ENCODE results near the gene SCAMP4. TPM values are rescaled to one million over a fixed set of nuclear protein-coding genes. Genes with fewer than 3 reads are reported as not detected.
A peak's percentile ranks its signal among the peaks of the same experiment; 100 is the strongest.

Gene SCAMP4
- polyA plus RNA-seq (2013), result 18.0 TPM

DNA sequence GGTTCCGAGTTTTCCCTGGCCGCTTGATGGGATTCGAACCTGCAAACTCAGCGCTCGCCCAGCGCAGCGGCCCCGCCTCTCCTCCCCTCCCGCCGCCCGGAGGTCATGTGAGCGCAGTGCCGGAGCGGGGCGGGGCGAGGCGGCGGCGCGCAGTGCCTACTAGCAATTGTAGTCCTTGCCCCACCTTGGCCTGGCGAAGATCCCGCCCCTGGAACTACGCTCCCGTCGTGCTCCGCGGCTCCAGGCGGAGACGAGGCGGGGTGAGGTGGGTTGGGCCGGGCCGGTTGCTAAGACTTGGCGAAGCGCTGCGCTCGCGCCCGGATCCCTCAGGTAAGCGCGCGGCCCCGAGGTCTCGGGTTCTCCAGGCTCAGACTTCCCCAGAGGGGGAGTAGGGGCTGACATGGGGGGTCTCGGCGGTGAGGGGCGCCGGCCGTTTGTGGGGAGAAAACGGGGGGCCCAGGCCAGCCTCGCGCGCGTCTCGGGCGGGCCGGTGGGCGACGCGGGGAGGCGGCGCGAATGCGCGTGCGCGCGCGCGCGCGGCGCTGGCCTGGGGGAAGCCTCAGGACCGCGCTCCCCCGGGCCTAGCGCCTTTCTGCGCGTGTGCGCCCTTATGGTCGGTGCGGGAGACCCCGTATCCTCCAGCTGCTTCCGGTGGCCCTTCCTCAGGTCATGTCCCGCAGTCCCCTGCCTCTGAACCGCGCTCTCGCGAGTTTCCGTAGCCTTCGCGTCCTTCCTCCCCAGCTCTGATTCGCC is at the start of gene SCAMP4, which contains the start of gene ADAT3:
TSS of gene SCAMP4 (plus strand) at position 290 of the 753 bp plus-strand sequence. CDS start 9,621 bp downstream, outside the sequence.
TSS of gene ADAT3 (plus strand) at position 290 of the 753 bp plus-strand sequence. CDS start 6,649 bp downstream, outside the sequence.
- Histone ChIP-seq H3K4me1 (ENCODE audit: control extremely low read depth in 1 of 4, control insufficient read depth in 4 of 4, insufficient read depth in 4 of 4, low read length in 3 of 4) (peaks cover 2 to 59% (median 50%) of the 10 kb centered on the region in 4 experiments), H3K27ac (ENCODE audit: insufficient read depth in 1 of 2, low read depth in 1 of 2, low read length in 2 of 2, poor library complexity in 1 of 2, severe bottlenecking in 2 of 2) (peak within 1 kb of the TSS in 1 of 2 experiments; percentile 79), H3K27me3 (replicated peaks in 2 of 5; ENCODE audit: control insufficient read depth in 4 of 5, insufficient read depth in 5 of 5, low read length in 4 of 5) (no peaks in the 10 kb centered on the region), H3K36me3 (ENCODE audit: control insufficient read depth in 4 of 4, insufficient read depth in 4 of 4, low read length in 3 of 4) (peaks cover 0 to 4% (median 1%) of the 10 kb centered on the region in 4 experiments), H3K4me3 (ENCODE audit: control insufficient read depth in 1 of 7, extremely low read depth in 1 of 7, insufficient read depth in 4 of 7, low read depth in 2 of 7, low read length in 6 of 7) (peak within 1 kb of the TSS; percentile 49 to 81 (median 74)), H3K9me3 (ENCODE audit: control extremely low read depth in 1 of 5, control insufficient read depth in 4 of 5, insufficient read depth in 2 of 5, low read depth in 1 of 5, low read length in 4 of 5) (no peaks in the 10 kb centered on the region)
- ChIA-PET POLR2A (interaction anchor here (1.0 to 2.0 kb wide), 2 partner anchors 37 to 48 kb away, joined by 3 to 4 read pairs; no protein-coding TSS in a partner anchor), CTCF (interaction anchor here (1.0 to 1.5 kb wide), 4 partner anchors 21 to 43 kb away, joined by 3 to 5 read pairs (median 3); no protein-coding TSS in a partner anchor)
- WGBS (ENCODE audit: insufficient coverage), result 0% methylated on average over 81 of the region's 92 CpGs
- DNase-seq, result peak; percentile 98 to 99 (median 99)

DNA sequence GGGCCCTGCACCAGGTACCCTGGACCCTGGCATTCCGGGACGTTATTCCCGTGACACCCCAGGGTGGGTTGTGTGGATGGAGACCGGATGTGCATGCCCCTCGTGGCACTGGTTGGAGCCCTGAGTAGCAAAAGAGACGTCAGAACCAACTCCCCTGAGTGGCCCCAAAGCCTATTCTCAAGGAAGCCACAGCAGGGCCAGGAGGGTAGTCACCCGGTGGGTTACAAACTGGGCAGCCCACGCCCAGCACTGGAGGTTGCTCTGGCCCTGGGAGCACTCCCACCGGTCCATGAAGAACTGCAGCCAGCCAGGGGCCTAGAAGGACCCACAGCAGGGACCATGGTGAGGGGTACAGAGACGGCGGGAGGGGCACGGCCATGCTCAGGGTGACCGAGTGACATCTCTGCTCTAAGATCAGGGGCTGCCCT is 49.4 kb upstream of the SCAMP4 start:
- H3K4me3 ChIP-seq (ENCODE audit: control insufficient read depth in 1 of 7, extremely low read depth in 1 of 7, insufficient read depth in 4 of 7, low read depth in 2 of 7, low read length in 6 of 7), result peak overlapping the region; percentile 57 to 89 (median 81)
- no peak for DNase-seq
- peaks cover 0 to 97% (median 94%) of the 10 kb centered on the region in 4 experiments for H3K4me1 ChIP-seq (ENCODE audit: control extremely low read depth in 1 of 4, control insufficient read depth in 4 of 4, insufficient read depth in 4 of 4, low read length in 3 of 4)
- POLR2A ChIA-PET, result interaction anchor here (1.2 kb wide), 1 partner anchor 20 kb away, joined by 6 read pairs; no protein-coding TSS in a partner anchor
- peak overlapping the region; percentile 50 to 88 for H3K27ac ChIP-seq (ENCODE audit: insufficient read depth in 1 of 2, low read depth in 1 of 2, low read length in 2 of 2, poor library complexity in 1 of 2, severe bottlenecking in 2 of 2)
- H3K27me3 ChIP-seq (replicated peaks in 2 of 5; ENCODE audit: control insufficient read depth in 4 of 5, insufficient read depth in 5 of 5, low read length in 4 of 5), result no peaks in the 10 kb centered on the region
- CTCF ChIA-PET, result interaction anchor here (1.0 to 1.5 kb wide), 3 partner anchors 9 to 19 kb away, joined by 3 read pairs; no protein-coding TSS in a partner anchor
- peaks cover 0 to 17% (median 0%) of the 10 kb centered on the region in 4 experiments for H3K36me3 ChIP-seq (ENCODE audit: control insufficient read depth in 4 of 4, insufficient read depth in 4 of 4, low read length in 3 of 4)
- 7% methylated on average over 10 of the region's 13 CpGs for WGBS (ENCODE audit: insufficient coverage)
- H3K9me3 ChIP-seq (ENCODE audit: control extremely low read depth in 1 of 5, control insufficient read depth in 4 of 5, insufficient read depth in 2 of 5, low read depth in 1 of 5, low read length in 4 of 5), result no peaks in the 10 kb centered on the region

- DNase-seq, result peak in 1 of 3 donors; percentile 57
- H3K36me3 ChIP-seq (ENCODE audit: control insufficient read depth in 4 of 4, insufficient read depth in 4 of 4, low read length in 3 of 4), result peaks cover 0 to 14% (median 0%) of the 10 kb centered on the region in 4 experiments
- POLR2A ChIA-PET, result interaction anchor here (1.2 kb wide), 1 partner anchor 20 kb away, joined by 6 read pairs; no protein-coding TSS in a partner anchor
- H3K27me3 ChIP-seq (replicated peaks in 2 of 5; ENCODE audit: control insufficient read depth in 4 of 5, insufficient read depth in 5 of 5, low read length in 4 of 5), result no peaks in the 10 kb centered on the region
- CTCF ChIA-PET, result no interaction called here
- 0% methylated on average over 3 of the region's 6 CpGs for WGBS (ENCODE audit: insufficient coverage)
- no peaks in the 10 kb centered on the region for H3K9me3 ChIP-seq (ENCODE audit: control extremely low read depth in 1 of 5, control insufficient read depth in 4 of 5, insufficient read depth in 2 of 5, low read depth in 1 of 5, low read length in 4 of 5)
- H3K4me3 ChIP-seq (ENCODE audit: control insufficient read depth in 1 of 7, extremely low read depth in 1 of 7, insufficient read depth in 4 of 7, low read depth in 2 of 7, low read length in 6 of 7), result peak overlapping the region; percentile 57 to 89 (median 81)
- H3K4me1 ChIP-seq (ENCODE audit: control extremely low read depth in 1 of 4, control insufficient read depth in 4 of 4, insufficient read depth in 4 of 4, low read length in 3 of 4), result peaks cover 0 to 97% (median 95%) of the 10 kb centered on the region in 4 experiments
- peak overlapping the region; percentile 50 to 88 for H3K27ac ChIP-seq (ENCODE audit: insufficient read depth in 1 of 2, low read depth in 1 of 2, low read length in 2 of 2, poor library complexity in 1 of 2, severe bottlenecking in 2 of 2)
Observed at GRCh38 chr19:1856345-1856697, 48.9 kb upstream of the SCAMP4 start.

DNA sequence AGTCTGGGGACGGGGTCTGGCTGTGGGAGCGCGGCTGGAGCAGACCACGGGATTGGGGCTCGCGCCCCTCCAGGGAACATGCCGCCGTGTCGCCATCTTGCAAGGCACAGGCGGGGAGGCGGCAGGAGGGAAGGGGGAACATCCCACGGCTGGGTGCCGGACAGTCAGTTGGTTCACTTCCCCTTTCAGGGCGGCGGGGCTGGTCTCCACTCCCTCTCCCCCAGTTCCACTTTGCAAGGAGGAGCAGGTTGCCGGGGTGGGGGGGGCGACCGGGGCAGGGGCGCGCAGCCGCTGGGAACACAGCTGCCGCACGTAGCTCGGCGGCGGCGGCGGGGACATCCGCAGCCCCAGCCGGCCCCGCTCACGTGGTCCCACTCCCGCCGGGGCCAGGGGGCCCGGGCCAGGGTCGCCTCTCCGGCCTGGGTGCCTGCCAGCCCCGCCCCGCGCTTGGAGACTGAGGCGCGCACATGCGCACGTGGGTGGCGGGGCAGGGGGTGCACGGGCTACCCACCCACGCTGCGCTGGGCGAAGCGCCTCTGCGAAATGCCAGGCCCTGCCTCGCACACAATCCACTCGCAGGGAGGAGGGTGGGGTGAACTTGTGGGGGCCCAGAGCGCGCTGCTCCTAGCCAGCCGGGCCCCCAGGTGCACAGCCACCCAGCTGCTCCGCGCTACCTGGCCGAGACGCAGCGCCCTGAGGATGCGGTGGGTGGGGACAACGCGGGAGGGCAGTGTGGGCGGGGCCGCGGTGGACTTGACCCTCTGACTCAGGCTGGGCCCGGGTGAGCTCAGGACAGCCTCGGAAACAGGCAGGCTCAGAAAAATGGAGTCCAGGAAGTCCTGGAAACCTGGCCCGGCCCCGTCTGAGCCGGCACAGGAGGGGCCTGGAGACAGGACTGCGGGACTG is 48.2 kb upstream of the SCAMP4 start:
- ChIA-PET CTCF (interaction anchor here (1.0 to 1.5 kb wide), 2 partner anchors 8 to 19 kb away, joined by 3 read pairs; no protein-coding TSS in a partner anchor), POLR2A (interaction anchor here (1.2 to 1.3 kb wide), 2 partner anchors 19 to 49 kb away, joined by 3 to 6 read pairs; partner anchors contain the start of genes ADAT3 and SCAMP4)
- WGBS (ENCODE audit: insufficient coverage), result under 1% methylated on average over 59 of the region's 73 CpGs
- peak; percentile 68 to 91 (median 86) for DNase-seq
- peaks cover 0 to 9% (median 0%) of the 10 kb centered on the region in 4 experiments for H3K36me3 ChIP-seq (ENCODE audit: control insufficient read depth in 4 of 4, insufficient read depth in 4 of 4, low read length in 3 of 4)
- H3K27ac ChIP-seq (ENCODE audit: insufficient read depth in 1 of 2, low read depth in 1 of 2, low read length in 2 of 2, poor library complexity in 1 of 2, severe bottlenecking in 2 of 2), result peak overlapping the region; percentile 50 to 88
- H3K4me3 ChIP-seq (ENCODE audit: control insufficient read depth in 1 of 7, extremely low read depth in 1 of 7, insufficient read depth in 4 of 7, low read depth in 2 of 7, low read length in 6 of 7), result peak overlapping the region; percentile 57 to 89 (median 81)
- peaks cover 0 to 97% (median 96%) of the 10 kb centered on the region in 4 experiments for H3K4me1 ChIP-seq (ENCODE audit: control extremely low read depth in 1 of 4, control insufficient read depth in 4 of 4, insufficient read depth in 4 of 4, low read length in 3 of 4)
- no peaks in the 10 kb centered on the region for H3K9me3 ChIP-seq (ENCODE audit: control extremely low read depth in 1 of 5, control insufficient read depth in 4 of 5, insufficient read depth in 2 of 5, low read depth in 1 of 5, low read length in 4 of 5)
- H3K27me3 ChIP-seq (replicated peaks in 2 of 5; ENCODE audit: control insufficient read depth in 4 of 5, insufficient read depth in 5 of 5, low read length in 4 of 5), result no peaks in the 10 kb centered on the region

DNA sequence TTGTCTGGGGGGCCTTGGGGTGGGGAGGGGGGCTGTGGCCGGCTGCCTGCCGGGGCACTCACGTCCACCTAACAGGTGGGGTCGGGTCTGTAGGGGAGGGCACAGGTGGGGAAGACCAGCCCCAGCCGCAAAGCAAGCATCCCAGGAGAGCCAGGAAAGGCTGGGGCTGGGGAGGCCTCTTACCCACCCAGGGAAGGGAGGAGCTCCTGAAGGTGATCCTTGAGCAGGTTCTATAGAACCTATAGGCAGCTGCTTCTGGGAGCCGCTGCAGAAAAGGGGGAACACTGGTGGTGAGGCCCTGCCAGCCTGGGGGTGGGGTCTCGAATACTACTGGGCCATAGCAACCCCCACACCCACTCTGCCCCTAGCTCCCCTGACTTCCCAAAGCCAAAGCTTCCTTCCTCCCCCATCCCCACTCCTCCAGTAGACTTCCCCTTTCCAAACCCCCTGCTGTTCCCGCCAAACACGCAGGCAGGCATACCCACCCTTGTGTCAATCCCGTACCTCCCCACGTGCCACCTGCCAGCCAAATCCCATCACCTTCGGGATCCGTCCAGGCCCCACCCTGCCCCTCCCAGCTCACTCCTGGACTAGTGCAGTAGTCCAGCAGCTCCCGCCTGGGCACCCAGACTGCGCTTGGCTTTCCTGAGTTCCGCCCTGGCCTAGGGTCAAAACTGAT is 47.4 kb upstream of the SCAMP4 start:
- no peak for DNase-seq
- Histone ChIP-seq H3K9me3 (ENCODE audit: control extremely low read depth in 1 of 5, control insufficient read depth in 4 of 5, insufficient read depth in 2 of 5, low read depth in 1 of 5, low read length in 4 of 5) (no peaks in the 10 kb centered on the region), H3K36me3 (ENCODE audit: control insufficient read depth in 4 of 4, insufficient read depth in 4 of 4, low read length in 3 of 4) (peaks cover 0 to 4% (median 0%) of the 10 kb centered on the region in 4 experiments), H3K27ac (ENCODE audit: insufficient read depth in 1 of 2, low read depth in 1 of 2, low read length in 2 of 2, poor library complexity in 1 of 2, severe bottlenecking in 2 of 2) (peak overlapping the region; percentile 2 to 86), H3K4me3 (ENCODE audit: control insufficient read depth in 1 of 7, extremely low read depth in 1 of 7, insufficient read depth in 4 of 7, low read depth in 2 of 7, low read length in 6 of 7) (peak overlapping the region in 5 of 7 experiments; percentile 29 to 89 (median 88)), H3K27me3 (replicated peaks in 2 of 5; ENCODE audit: control insufficient read depth in 4 of 5, insufficient read depth in 5 of 5, low read length in 4 of 5) (no peaks in the 10 kb centered on the region), H3K4me1 (ENCODE audit: control extremely low read depth in 1 of 4, control insufficient read depth in 4 of 4, insufficient read depth in 4 of 4, low read length in 3 of 4) (peaks cover 0 to 93% (median 89%) of the 10 kb centered on the region in 4 experiments)
- POLR2A ChIA-PET, result interaction anchor here (0.6 to 1.3 kb wide), 2 partner anchors 48 to 191 kb away, joined by 3 read pairs; partner anchors contain the start of genes ADAT3 and SCAMP4
- WGBS (ENCODE audit: insufficient coverage), result 19% methylated on average over 14 of the region's 16 CpGs
- CTCF ChIA-PET, result interaction anchor here (1.0 to 1.5 kb wide), 2 partner anchors 9 to 20 kb away, joined by 3 read pairs; no protein-coding TSS in a partner anchor
